Activated naive CD8-positive, alpha-beta T cell treated with anti-CD3 and anti-CD28 coated beads, Interleukin-2, amount 50 U/mL, for 16 hours (primary cell): ENCODE data around the gene NOL3.

Experiments used
- DNase-seq: peaks from one replicate; pipeline ENCODE4 v3.0.0-alpha.2; 2020; ENCODE audit warnings: low read depth, low spot score

NOL3 gene

GRCh38 chr16:67204076-67204475, 33.7 kb downstream of the NOL3 start:
- no peak for DNase-seq

GRCh38 chr16:67206129-67206837, 35.9 kb downstream of the NOL3 start:
- no peak for DNase-seq

DNA sequence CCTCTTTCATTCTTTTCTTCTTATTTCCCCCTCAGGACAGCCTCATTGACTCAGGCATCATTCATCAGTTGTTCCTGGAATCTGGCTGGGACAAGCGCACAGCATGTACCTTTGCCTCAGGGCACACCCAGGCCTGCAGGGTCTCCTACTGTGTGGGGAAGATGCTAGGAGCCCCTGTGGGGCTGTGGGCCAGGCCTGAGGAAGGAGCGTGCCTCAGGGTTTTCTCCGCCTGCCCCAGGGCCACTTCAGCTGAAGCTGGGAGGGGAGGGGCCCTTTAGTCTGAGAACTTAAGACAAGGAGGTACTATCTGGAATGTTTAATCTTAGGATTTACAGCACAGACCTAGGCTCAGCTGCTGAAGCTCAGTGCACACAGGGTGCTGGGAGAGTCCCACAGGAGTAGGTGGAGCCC, 36.5 kb downstream of the NOL3 start:
- no peak for DNase-seq

GRCh38 chr16:67207249-67208091, 37.1 kb downstream of the NOL3 start:
- no peak for DNase-seq

DNA sequence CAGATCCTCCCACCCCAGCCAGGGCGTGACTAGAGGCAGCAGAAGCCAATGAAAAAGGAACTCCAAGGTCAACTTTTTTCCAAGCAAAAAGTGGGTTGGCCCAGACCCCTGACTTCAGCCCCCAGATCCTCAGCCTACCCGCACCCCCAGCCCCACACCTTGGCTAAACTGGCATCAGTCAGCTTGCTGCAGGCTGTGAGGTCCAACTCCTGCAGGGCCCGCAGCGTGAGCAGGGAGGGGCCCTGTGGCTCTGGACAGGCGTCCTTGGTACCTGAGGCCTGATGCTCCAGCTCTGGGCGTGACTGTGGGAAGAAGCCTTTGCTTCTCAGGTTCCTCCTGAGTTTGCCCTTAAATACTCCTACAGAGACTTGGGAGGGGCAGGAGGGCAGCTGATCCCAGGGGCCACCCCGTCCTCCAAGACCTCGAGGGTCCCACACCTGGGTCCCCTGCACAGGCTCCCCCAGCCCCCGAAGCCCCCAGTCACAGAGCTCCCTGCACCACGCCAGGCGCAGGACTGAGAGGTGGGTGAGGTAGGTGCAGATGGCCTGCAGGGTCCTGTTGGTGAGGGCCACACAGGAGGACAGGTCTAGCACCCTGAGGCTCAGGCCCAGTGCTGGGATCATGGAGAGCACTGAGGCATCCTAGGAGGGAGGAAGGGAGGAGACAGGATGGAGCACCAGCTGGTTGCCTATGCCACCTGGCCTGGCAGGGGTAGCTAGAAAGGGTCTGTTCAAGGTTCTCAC, 38.0 kb downstream of the NOL3 start:
- no peak for DNase-seq

DNA sequence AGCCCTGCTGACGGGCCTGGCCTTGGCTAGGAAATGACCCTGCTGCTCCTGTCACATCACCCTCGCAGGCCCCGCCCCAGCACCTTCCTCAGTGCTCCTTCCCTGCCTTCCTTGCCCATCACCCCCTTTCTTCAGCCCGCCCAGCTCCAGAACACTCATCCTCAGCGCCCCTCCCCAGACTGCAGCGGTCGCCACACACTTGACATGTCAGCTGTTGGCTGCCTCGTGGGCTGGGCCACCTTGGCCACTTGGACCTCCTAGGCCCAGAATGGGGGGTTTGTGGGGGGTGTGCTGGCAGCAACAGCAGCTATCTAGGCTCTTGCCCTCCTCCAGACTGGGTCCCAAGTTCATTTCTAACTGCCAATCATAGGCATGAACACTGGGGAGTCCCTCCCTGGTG, 39.2 kb downstream of the NOL3 start:
- no peak for DNase-seq

DNA sequence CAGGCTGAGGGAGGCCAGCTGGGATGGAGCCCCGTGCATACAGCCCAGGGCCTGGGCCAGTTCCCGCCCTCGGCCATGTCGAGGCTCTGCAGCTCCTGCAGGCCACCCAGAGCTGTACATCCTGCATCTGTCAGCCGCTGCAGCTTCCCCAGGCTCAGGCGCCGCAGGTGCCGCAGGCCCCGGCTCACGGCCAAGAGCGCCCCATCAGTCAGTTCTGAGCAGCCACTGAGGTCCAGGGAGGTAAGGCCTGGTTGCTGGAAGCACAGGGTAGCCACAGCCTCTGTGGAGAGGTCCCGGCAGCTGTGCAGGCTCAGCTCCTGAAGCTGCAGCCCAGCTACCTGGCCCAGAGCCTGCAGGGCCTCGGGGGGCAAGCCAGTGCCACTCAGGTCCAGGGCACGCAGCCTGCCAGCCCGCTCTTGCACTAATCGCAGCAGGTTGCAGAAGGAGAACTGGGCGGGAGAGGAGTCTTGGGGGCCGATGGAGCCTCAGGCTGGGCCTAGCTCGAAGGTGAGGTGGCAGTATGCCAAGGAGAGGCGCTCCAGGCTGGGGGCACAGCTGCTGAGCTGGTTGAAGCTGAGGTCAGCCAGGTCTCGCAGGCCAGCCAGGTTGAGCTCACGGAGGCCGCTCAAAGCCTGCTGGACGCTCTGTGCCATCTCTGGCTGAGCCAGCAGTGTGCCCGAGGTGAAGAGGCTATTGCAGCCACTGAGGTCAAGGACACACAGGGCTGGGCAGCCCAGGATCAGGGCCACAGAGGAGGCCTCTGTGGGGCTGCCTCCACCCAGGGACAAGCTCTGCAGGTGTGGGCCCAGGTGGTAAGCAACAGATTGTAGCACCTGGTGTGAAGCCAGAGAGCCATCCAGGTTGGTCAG, 40.0 kb downstream of the NOL3 start:
- DNase-seq = no peak

- no peak for DNase-seq
Measured at GRCh38 chr16:67211674-67212073, 41.3 kb downstream of the NOL3 start.

- no peak for DNase-seq
Measured at GRCh38 chr16:67212766-67213165, 42.4 kb downstream of the NOL3 start.

GRCh38 chr16:67213197-67214019, 43.1 kb downstream of the NOL3 start:
- no peak for DNase-seq

- DNase-seq = no peak
Measured at GRCh38 chr16:67215706-67216105, 45.4 kb downstream of the NOL3 start.

GRCh38 chr16:67216612-67217490, 46.5 kb downstream of the NOL3 start:
- no peak for DNase-seq

- DNase-seq = no peak
Measured at GRCh38 chr16:67223992-67224391, 53.7 kb downstream of the NOL3 start.
